Left cardiac atrium (tissue), 4 donors: ENCODE measurements around the gene ROM1. TPM values are rescaled to one million over a fixed set of nuclear protein-coding genes. Genes with fewer than 3 reads are reported as not detected.
A peak's percentile ranks its signal among the peaks of the same experiment; 100 is the strongest.
"Not testable (repeated sequence)": the region's sequence is repeated elsewhere in the genome, so short reads cannot be mapped to it uniquely, and the experiment has no call there.

Experiments used
- ATAC-seq, 2 donors: fragments of 200-7000 bp; cut with Tn5 transposase; one replicate each; pipeline ENCODE4 v1.9.1; 2020; ENCODE audit warnings: mild to moderate bottlenecking in 2 of 2, moderate library complexity in 2 of 2
- DNase-seq: peaks from one replicate; pipeline ENCODE4 v3.0.0-alpha.2; 2020
- intact Hi-C, 2 donors: fragments of 100-400 bp; cut with DNase I; formaldehyde crosslinking; loops; one replicate each; pipeline versions ENCODE4 v1.14.1 to v1.15.1; 2022 to 2023
- total RNA-seq, 2 donors: library from RNA; stranded (reverse); fragmentation: NEBNext Ultra II Directional; extraction: Animal tissue kit (Norgen Biotek cat#: 25700); gene quantifications; one replicate each; pipeline ENCODE4 v1.2.1, GENCODE V29; 2021
- donor health status: DM: no; HTN: yes; CAD: no.
- donor health status: DM: no; HTN: yes; CAD: no; lungs with severe emphysema.
- donor health status: DM: yes; HTN: yes; CAD: no.
- donor health status: Dilated cardiomyopathy.

Gene ROM1
- total RNA-seq, 2 donors from 2014 or later: 3.7 to 3.8 TPM

GRCh38 chr11:62603776-62604299, 9.2 kb upstream of the ROM1 start:
- DNase-seq: no peak
- intact Hi-C loops: loop anchor here in 1 of 2 donors (10.0 kb wide), 1 partner anchor 251 kb away; no protein-coding TSS in a partner anchor
- no peak for ATAC-seq

- DNase-seq (no peak), ATAC-seq (no peak)
- intact Hi-C loops: loop anchor here in 1 of 2 donors (10.0 kb wide), 1 partner anchor 250 kb away; no protein-coding TSS in a partner anchor
These were observed 8.5 kb upstream of the ROM1 start for GRCh38 chr11:62604460-62605120.

GRCh38 chr11:62605467-62605866, 7.6 kb upstream of the ROM1 start:
- intact Hi-C loops: loop anchor here in 1 of 2 donors (10.0 kb wide), 1 partner anchor 249 kb away; no protein-coding TSS in a partner anchor
- DNase-seq (no peak), ATAC-seq (no peak)

GRCh38 chr11:62605902-62606301, 7.2 kb upstream of the ROM1 start:
- DNase-seq (no peak), ATAC-seq (no peak)
- intact Hi-C loops: loop anchor here in 1 of 2 donors (10.0 kb wide), 1 partner anchor 249 kb away; no protein-coding TSS in a partner anchor

- no peak for DNase-seq
- intact Hi-C loops: loop anchor here in 1 of 2 donors (10.0 kb wide), 1 partner anchor 247 kb away; no protein-coding TSS in a partner anchor
- ATAC-seq: no peak
These were observed 5.3 kb upstream of the ROM1 start for GRCh38 chr11:62607714-62608113.

- no peak for ATAC-seq
- intact Hi-C loops: loop anchor here in 1 of 2 donors (10.0 kb wide), 1 partner anchor 246 kb away; no protein-coding TSS in a partner anchor
- no peak for DNase-seq
These were observed 4.3 kb upstream of the ROM1 start for GRCh38 chr11:62608776-62609175.

GRCh38 chr11:62610403-62610802, 2.7 kb upstream of the ROM1 start:
- no peak for DNase-seq
- intact Hi-C loops: no loop called here
- ATAC-seq: no peak

GRCh38 chr11:62610814-62611704, 2.0 kb upstream of the ROM1 start:
- intact Hi-C loops: no loop called here
- ATAC-seq (no peak), DNase-seq (no peak)

- DNase-seq (peak; percentile 82), ATAC-seq (peak; percentile 28 to 40)
- intact Hi-C loops: no loop called here
These were observed 1.2 kb upstream of the ROM1 start for GRCh38 chr11:62611705-62612365.

GRCh38 chr11:62613291-62613778, 278 bp downstream of the ROM1 start:
- DNase-seq (no peak), ATAC-seq (no peak)
- intact Hi-C loops: no loop called here

GRCh38 chr11:62614275-62614674, 1.2 kb downstream of the ROM1 start:
- ATAC-seq (no peak), DNase-seq (no peak)
- intact Hi-C loops: no loop called here

- intact Hi-C loops: no loop called here
- DNase-seq: no peak
- ATAC-seq: no peak
These were observed 2.5 kb downstream of the ROM1 start for GRCh38 chr11:62615521-62615920.

GRCh38 chr11:62616957-62617356, 3.9 kb downstream of the ROM1 start:
- intact Hi-C loops, DNase-seq, ATAC-seq: not testable (repeated sequence)

GRCh38 chr11:62621027-62621566, 8.0 kb downstream of the ROM1 start:
- DNase-seq (no peak), ATAC-seq (no peak)
- intact Hi-C loops: no loop called here

GRCh38 chr11:62621567-62622470, 8.8 kb downstream of the ROM1 start, which contains the start of gene B3GAT3:
B3GAT3 (minus strand) TSS chr11:62621986; CDS start chr11:62621947, 39 bp downstream.
- DNase-seq: peak; percentile 99
- peak; percentile 99 for ATAC-seq
- intact Hi-C loops: no loop called here

GRCh38 chr11:62622476-62623089, 9.5 kb downstream of the ROM1 start:
- no peak for ATAC-seq
- intact Hi-C loops: no loop called here

GRCh38 chr11:62627713-62628112, 14.7 kb downstream of the ROM1 start:
- intact Hi-C loops: no loop called here
- ATAC-seq (no peak), DNase-seq (no peak)

More at GRCh38 chr11:62622476-62623089, 9.5 kb downstream of the ROM1 start:
- no peak for DNase-seq
